Measurements from ENCODE around the gene KIRREL3.

KIRREL3 gene

GRCh38 chr11:126394036-126394435 lies 606.5 kb downstream of the KIRREL3 start:
- no peak overlapping the region for H3K27ac ChIP-seq
- TF ChIP-seq CTCF (conservative IDR thresholded peaks at IDR 0.05), result no peak

- TF ChIP-seq CTCF (conservative IDR thresholded peaks at IDR 0.05), result no peak
- H3K27ac ChIP-seq, result no peak overlapping the region
Measured at GRCh38 chr11:126393143-126393542, 607.4 kb downstream of the KIRREL3 start.

GRCh38 chr11:126392633-126393013 lies 607.9 kb downstream of the KIRREL3 start:
- TF ChIP-seq CTCF (conservative IDR thresholded peaks at IDR 0.05), result no peak
- no peak overlapping the region for H3K27ac ChIP-seq

GRCh38 chr11:126391970-126392632 lies 608.5 kb downstream of the KIRREL3 start:
- no peak overlapping the region for H3K27ac ChIP-seq
- no peak for TF ChIP-seq CTCF (conservative IDR thresholded peaks at IDR 0.05)

GRCh38 chr11:126391286-126391954 lies 609.1 kb downstream of the KIRREL3 start:
- TF ChIP-seq CTCF (conservative IDR thresholded peaks at IDR 0.05), result no peak
- no peak overlapping the region for H3K27ac ChIP-seq

GRCh38 chr11:126390272-126390867 lies 610.2 kb downstream of the KIRREL3 start:
- no peak overlapping the region for H3K27ac ChIP-seq
- no peak for TF ChIP-seq CTCF (conservative IDR thresholded peaks at IDR 0.05)

GRCh38 chr11:126387857-126388256 lies 612.7 kb downstream of the KIRREL3 start:
- no peak for TF ChIP-seq CTCF (conservative IDR thresholded peaks at IDR 0.05)
- peak overlapping the region; percentile 90 for H3K27ac ChIP-seq

- peak overlapping the region; percentile 90 for H3K27ac ChIP-seq
Measured at GRCh38 chr11:126386729-126387071, 613.9 kb downstream of the KIRREL3 start.
